ENCODE measurements around the gene CFD.
A peak's percentile ranks its signal among the peaks of the same experiment; 100 is the strongest.
"Not testable (repeated sequence)": the region's sequence is repeated elsewhere in the genome, so short reads cannot be mapped to it uniquely, and the experiment has no call there.

Gene CFD

GRCh38 chr19:890831-891230 is 31.4 kb downstream of the CFD start:
- FAIRE-seq: no peak

DNA sequence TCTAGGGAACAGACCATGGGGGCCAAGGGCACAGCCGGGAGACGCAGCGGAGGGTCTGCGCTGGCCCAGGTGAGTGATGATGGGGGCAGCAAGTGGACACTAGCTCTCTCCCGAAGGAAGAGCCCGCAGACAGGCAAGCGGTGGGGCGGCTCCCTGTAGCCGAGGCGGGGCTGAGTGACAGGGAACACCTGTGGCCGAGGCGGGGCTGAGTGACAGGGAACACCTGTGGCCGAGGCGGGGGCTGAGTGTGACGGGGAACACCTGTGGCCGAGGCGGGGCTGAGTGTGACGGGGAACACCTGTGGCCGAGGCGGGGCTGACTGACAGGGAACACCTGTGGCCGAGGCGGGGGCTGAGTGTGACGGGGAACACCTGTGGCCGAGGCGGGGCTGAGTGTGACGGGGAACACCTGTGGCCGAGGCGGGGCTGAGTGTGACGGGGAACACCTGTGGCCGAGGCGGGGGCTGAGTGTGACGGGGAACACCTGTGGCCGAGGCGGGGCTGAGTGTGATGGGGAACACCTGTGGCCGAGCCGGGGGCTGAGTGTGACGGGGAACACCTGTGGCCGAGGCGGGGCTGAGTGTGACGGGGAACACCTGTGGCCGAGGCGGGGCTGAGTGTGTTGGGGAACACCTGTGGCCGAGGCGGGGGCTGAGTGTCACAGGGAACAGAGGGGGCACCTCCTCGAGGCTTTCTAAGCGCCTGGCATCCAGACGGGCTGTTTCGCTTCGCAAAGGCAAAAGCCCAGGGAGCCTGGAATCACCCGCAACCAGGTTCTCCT is 32.1 kb downstream of the CFD start:
- not testable (repeated sequence) for FAIRE-seq

DNA sequence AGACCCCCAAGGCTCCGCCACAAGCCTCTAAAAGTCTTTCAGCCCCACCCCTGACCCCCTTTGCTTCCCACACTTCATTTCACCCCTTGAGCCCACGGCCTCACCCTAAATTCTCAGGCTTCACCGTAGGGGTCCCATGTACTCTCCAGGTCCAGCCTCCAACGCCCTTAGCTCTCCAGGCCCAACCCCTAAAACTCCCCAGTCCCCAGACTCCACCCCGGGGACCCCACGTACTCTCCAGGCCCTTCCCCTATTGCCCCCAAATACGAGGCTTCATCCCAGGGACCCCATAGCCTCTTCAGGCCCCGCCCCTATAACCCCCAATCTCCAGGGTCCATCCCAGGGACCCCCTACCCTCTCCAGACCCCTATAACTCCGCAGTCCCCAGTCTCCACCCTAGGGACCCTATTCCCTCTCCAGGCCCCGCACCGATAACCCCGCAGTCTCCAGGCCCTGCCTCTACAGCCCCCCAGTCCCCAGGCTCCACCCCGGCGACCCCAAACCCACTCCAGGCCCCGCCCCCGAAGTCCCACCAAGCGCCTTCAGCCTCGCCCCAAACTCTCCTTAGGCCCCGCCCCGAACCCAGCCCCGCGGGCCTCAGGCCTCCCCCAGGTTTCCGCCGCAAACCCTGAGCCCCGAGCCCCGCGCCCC is 32.9 kb downstream of the CFD start:
- FAIRE-seq: no peak

- FAIRE-seq: peak; percentile 80
Observed at GRCh38 chr19:892894-893689, 33.6 kb downstream of the CFD start, which contains the start of the genes MED16 and RNU6-9. MED16 (minus strand) TSS chr19:893187; CDS start chr19:891131, 2,056 bp downstream. RNU6-9 (plus strand) TSS chr19:893484.

GRCh38 chr19:896434-896833 is 37.0 kb downstream of the CFD start:
- FAIRE-seq: no peak

GRCh38 chr19:896999-897398 is 37.5 kb downstream of the CFD start:
- no peak for FAIRE-seq

GRCh38 chr19:897442-898039 is 38.1 kb downstream of the CFD start:
- FAIRE-seq: no peak

- FAIRE-seq: no peak
Observed at GRCh38 chr19:898663-899062, 39.2 kb downstream of the CFD start.

- FAIRE-seq: no peak
Observed at GRCh38 chr19:899336-900042, 40.0 kb downstream of the CFD start.

DNA sequence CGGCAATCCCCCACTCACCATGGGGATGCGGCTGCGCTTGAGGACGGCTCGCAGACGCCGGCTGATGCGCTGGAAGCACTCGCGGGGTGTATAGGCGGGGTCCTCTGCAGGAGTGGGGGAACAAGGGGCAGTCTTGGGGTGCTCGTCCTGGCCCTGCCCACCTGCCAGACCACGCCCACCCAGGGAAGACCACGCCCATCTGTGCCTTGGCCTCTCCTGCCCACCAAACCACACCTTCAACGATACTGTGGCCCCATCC is 40.5 kb downstream of the CFD start:
- no peak for FAIRE-seq

- FAIRE-seq: no peak
Observed at GRCh38 chr19:900302-901111, 41.0 kb downstream of the CFD start.

DNA sequence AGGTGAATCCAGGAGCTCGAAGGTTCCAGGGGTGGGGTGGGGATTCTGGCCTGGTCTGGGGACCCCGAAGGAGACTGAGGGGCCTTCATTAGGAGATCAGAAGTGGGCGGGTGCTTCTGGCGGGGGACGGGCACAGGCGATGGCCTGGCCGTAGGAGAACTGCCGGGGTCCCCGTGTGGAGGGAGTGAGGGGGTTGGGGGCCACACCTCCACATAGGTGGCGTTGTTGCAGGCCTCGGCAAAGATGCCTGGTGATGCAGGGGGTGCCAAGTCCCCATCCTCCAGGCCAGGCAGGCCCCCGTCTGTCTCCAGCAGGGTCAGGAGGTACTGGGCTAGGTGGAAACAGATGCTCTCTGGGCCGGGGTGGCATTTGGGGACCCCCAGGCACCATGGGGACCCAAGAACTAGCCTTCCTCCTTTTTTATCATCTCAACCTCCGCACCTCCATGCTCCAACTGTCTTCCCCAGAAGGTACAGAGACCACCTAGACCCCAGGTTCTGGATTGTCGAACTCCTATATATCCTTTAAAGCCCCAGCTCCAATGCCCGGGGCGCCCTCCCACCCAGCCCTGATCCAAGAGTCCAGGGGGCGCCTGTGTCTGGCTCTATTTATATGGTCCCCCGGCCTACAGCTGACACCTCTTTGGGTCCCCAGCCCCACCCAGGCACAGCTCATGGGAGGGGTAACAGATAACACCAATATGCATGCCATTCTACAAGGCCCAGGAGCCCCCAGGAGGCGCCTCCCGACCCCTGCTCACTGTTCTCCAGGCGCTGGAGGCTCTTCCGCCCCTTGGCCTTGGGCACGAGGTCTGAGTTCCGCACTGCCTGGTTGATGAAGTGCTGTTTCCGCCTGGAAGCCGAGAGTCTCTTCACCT is 42.0 kb downstream of the CFD start:
- FAIRE-seq: no peak

GRCh38 chr19:902093-902370 is 42.6 kb downstream of the CFD start:
- FAIRE-seq: no peak

- peak; percentile 33 for FAIRE-seq
Observed at GRCh38 chr19:902446-903226, 43.2 kb downstream of the CFD start.

DNA sequence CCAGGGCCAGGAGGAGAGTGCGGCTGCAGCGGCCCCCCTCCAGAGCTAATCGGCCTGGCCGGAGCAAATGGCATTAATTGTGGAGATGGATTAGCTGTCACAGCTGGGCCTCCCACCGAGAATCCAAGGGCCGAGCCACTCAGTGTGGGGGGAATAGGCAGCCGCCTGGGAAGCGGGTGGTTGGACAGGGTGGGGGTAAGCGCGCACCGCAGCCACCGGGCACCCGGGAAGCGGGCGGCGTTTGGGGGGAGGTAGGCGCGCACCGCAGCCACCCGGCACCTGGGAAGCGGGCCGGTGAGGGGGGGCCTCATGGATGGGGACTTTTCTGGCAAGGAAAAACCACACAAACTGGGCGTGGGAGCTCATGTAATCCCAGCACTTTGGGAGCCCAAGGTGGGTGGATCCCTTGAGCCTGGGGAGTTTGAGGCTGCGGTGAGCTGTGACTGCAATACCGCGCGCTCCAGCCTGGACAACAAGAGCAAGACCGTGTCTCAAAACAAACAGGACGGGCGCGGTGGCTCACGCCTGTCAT is 43.9 kb downstream of the CFD start:
- FAIRE-seq: no peak

GRCh38 chr19:904545-904944 is 45.1 kb downstream of the CFD start:
- no peak for FAIRE-seq

- no peak for FAIRE-seq
Observed at GRCh38 chr19:906480-906879, 47.0 kb downstream of the CFD start.

DNA sequence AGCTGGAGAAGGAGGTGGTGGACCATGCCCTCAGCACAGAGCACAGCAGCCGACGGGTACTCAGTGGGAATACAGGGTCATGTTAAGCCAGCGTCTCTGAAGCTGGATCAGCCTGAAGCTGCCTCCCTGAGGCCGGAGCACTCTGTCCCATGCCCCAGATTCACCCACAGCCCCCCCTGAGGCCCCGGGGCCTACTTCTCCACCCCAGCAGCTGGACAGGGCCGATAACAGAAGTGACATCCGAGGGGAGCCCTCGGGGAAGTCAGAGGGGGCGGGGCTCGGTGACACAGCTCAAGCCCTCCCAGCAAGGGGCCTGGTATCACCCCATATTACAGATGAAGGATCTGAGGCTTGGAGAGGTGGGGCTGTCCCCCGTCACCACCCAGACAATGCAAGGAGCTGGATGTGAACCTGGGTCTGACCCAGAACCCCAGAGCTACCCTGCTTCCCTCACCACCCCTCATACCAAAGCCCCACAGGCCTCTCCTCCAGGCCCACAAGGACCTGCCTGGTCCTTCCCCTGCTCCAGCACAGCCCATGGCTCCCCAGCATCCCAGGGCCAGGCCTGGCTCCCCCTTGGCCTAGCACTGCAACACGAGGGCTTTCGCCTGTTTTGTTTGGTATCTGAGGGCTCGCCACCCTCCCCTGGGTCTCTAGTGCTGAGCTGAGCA is 47.9 kb downstream of the CFD start:
- no peak for FAIRE-seq

Measured in islet of Langerhans (tissue), 1 donor.